GM12873 (cell line): ENCODE results near the gene FAM219A.

Experiments used
- TF ChIP-seq, protein P1 (sequence below): IDR thresholded peaks from 2 replicates; pipeline ENCODE4 v1.5.1; 2012; ENCODE audit warnings: low read depth, mild to moderate bottlenecking, moderate library complexity, low read length, control low read depth; ENCODE audit not compliant: insufficient read depth; ENCODE audit errors: missing control alignments

The FAM219A gene

DNA sequence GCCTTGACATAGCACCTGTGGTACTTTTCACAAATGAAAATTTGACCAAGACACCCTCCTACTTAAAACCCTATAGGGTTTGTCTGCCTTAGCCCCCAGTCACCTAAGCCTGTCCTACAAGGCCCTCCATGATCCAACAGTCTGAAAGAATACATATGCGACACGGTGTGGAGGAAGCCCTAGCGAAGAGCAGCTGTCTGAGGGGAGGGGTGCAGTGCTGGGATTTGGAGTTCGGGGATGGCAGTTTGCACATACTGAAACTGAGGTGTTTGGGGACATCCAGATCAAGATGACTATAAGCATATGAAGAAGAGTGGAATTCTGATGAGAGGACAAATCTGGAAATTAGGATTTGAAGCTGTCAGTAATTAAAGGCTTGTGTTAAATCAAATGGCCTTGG lies 74.5 kb downstream of the FAM219A start:
- TF ChIP-seq, protein P1, sequence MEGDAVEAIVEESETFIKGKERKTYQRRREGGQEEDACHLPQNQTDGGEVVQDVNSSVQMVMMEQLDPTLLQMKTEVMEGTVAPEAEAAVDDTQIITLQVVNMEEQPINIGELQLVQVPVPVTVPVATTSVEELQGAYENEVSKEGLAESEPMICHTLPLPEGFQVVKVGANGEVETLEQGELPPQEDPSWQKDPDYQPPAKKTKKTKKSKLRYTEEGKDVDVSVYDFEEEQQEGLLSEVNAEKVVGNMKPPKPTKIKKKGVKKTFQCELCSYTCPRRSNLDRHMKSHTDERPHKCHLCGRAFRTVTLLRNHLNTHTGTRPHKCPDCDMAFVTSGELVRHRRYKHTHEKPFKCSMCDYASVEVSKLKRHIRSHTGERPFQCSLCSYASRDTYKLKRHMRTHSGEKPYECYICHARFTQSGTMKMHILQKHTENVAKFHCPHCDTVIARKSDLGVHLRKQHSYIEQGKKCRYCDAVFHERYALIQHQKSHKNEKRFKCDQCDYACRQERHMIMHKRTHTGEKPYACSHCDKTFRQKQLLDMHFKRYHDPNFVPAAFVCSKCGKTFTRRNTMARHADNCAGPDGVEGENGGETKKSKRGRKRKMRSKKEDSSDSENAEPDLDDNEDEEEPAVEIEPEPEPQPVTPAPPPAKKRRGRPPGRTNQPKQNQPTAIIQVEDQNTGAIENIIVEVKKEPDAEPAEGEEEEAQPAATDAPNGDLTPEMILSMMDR: no peak

DNA sequence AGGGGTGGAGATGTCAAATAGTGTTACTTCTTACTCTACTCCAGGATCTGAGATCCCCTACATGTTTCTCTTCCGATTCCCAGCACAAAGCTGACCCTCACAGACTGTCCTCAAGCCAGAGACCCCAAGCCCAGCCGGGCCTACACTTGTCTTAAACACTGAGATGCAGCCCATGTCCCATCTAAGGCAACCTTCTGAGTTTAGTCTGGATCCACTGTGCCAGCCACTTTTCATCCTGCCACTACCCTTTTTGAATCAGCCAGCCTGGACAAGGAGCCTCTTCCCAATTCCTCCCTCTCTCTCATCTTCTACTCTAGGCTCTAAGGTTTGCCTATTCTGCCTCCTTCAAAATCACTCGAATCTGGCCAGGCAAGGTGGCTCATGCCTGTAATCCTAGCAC lies 75.5 kb downstream of the FAM219A start:
- TF ChIP-seq, protein P1: no peak

DNA sequence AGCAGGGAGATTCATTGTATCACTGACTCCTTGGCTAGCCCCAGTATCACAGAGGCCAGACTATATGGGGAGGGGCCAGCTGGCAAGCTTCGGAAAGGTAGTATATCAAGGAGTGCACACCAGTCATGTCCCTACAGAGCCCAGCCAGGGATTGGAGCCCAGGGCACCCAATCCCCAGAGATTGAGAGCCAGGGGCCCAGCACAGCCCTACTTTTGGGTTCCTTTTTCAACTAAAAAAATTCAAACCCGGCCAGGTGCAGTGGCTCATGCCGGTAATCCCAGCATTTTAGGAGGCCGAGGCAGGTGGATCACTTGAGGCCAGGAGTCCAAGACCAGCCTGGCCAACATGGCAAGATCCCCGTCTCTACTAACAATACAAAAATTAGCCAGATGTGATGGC lies 76.3 kb downstream of the FAM219A start:
- TF ChIP-seq, protein P1: no peak

DNA sequence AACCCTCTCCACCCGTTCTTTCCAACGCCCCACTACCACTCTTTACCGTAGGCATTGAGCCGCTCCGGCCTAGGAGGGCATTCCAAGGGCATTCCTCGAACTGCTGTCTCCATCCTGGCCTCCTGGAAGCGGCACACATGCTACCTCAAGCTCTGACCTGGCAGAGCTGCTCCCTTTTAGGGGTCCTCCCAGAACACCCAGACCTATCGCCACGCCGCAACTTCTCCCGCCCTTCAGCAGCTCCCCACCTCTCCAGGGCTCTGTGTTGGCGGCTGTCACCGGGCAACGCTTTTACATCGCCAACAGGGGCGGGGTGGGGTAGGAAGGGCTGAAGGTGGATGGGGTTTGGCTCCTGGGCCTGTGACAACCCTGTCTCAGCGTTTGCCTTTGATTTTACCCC lies 77.0 kb downstream of the FAM219A start:
- TF ChIP-seq, protein P1: no peak

DNA sequence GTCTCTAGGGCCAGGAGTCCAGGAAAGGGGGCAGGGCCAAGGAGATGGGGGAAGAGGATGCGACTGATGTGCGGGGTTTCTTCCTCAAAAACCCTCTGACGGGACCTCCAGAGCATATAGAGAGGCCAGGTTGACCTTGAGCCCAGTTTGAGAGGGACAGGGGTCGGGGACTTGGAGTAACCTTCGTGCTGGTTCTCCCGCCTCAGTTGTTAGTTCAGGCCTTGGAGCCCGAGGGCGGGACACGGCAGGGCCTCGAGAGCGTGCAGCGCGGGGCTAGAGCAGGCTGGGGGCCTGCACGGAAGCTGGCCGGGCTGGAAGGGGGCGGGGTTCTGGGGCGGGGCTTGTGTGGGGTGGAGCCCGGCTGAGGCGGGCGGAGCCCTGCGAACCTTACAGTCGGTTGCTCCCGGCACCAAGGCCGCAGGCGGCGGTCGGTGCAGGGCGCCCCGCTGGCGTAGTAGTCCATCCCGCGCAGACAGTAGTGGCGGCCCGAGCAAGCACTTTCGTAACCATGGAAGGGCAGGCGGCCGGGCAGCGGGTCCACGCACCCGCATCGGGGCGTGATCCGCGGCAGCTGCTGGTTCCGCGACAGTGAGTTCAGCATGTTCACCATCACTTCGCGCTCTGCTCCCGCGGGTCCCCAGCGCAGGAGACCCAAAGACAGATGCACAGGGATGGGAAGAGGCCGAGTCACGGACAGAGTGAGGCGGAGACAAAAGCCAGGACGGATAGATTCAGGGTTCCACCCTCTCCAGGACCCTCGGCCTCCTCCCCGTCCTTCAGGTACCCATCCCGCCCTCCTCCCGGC lies 77.7 kb downstream of the FAM219A start:
- TF ChIP-seq, protein P1: no peak

DNA sequence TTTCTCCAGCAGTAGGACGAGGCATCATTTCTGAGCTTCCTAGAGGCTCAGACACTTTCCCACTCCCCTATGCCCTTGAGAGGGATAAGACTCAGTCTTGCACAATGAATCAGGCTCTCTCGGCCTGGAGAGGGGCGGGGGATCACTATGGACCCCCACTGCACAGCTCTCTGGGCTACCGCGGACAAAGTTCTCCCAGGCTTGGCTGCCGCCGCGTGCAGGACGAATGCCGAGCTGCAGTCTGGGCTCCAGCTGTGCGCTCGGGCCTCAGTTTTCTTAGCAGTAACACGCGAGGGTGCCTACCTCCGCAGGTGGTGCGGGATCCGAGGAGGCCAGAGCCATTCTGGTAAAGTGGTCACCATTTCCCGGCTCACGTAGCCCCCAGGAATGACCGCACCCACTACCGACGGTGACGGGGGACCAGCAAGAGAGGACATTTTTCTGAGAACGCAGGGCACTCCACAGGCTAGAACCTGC lies 78.3 kb downstream of the FAM219A start:
- TF ChIP-seq, protein P1: no peak

DNA sequence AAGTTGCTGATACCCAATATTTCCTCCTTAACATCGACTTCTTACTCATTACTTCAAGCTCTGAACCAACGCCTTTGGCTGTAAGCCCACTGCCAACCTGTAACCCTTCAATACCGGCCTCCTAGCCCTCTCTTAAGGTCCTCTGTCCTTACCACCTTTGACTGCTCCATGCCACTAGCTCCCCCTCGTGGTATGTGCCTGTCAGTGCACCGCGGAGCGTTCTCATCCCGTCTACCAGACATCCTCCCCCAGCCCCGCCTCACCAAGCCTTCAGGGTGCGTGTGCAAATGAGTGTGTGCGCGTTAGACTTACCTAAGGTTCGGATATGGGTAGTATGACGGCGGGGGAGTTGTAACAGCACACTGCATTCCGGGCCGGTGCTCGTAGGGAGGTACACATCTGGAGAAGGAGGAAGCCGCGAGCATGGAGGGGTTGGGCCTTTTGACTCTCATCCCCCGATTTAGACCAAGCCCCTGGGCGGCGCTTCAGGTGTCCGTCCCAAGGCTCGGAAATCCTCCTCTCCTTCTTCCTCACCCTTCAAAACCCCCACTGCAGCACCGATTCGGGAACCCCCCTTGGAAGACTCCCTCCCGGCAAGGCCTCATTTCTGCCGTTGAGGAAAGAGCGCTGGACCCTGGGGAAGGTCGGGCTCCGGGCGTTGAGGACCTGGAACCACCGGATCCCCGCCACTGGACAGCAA lies 78.9 kb downstream of the FAM219A start:
- TF ChIP-seq, protein P1: peak; percentile 99
